Keratinocyte (primary cell): Measurements from ENCODE around the gene GOLGA8O. TPM values are rescaled to one million over a fixed set of nuclear protein-coding genes. Genes with fewer than 3 reads are reported as not detected.
"Not testable (repeated sequence)": the region's sequence is repeated elsewhere in the genome, so short reads cannot be mapped to it uniquely, and the experiment has no call there.

Source experiments
- DNase-seq: peaks from one replicate; pipeline ENCODE4 v3.0.0-alpha.2; 2011; ENCODE audit warnings: low read depth, missing footprints, low spot score
- FAIRE-seq: peaks from 2 replicates; lab custom pipeline; 2011; peaks lifted over from hg19 to GRCh38; lab: Jason Lieb, UNC
- H2AFZ ChIP-seq: 2 replicates; pipeline ENCODE4 v1.6.0; 2012; ENCODE audit warnings: low read length, control low read depth, inconsistent platforms; ENCODE audit not compliant: control insufficient read depth
- H3K27ac ChIP-seq: 2 replicates; pipeline ENCODE4 v1.5.1; 2011; ENCODE audit warnings: low read length; ENCODE audit not compliant: control insufficient read depth, insufficient read depth
- H3K27me3 ChIP-seq: 3 replicates; pipeline ENCODE4 v1.6.0; 2011; ENCODE audit warnings: low read length; ENCODE audit not compliant: control insufficient read depth, insufficient read depth; ENCODE audit errors: extremely low read depth
- H3K36me3 ChIP-seq, 2 experiments: 2 replicates in 1 of 2; 3 replicates in 1 of 2; pipeline ENCODE4 v1.5.1; 2011; ENCODE audit warnings: low read length in 2 of 2, mild to moderate bottlenecking in 1 of 2; ENCODE audit not compliant: control insufficient read depth in 2 of 2, insufficient read depth in 2 of 2; ENCODE audit errors: extremely low read depth in 1 of 2
- H3K4me1 ChIP-seq: 3 replicates; pipeline ENCODE4 v1.5.1; 2011; ENCODE audit warnings: low read length; ENCODE audit not compliant: control insufficient read depth, insufficient read depth; ENCODE audit errors: extremely low read depth
- H3K4me2 ChIP-seq: 3 replicates; pipeline ENCODE4 v1.6.0; 2011; ENCODE audit warnings: low read depth, low read length; ENCODE audit not compliant: control insufficient read depth, insufficient read depth; ENCODE audit errors: extremely low read depth
- H3K4me3 ChIP-seq, 3 experiments: fragments of 200-600 bp in 1 of 3; sonication (generic) in 1 of 3; 2 replicates in 2 of 3; 3 replicates in 1 of 3; pipeline ENCODE4 v1.5.1; 2011 to 2016; ENCODE audit warnings: low read length in 3 of 3, mild to moderate bottlenecking in 3 of 3, control low read depth in 2 of 3, inconsistent platforms in 1 of 3, low read depth in 1 of 3, mixed read lengths in 1 of 3, mixed run types in 1 of 3, moderate library complexity in 1 of 3; ENCODE audit not compliant: control insufficient read depth in 2 of 3, insufficient read depth in 2 of 3; ENCODE audit errors: extremely low read depth in 1 of 3
- H3K79me2 ChIP-seq: 2 replicates; pipeline ENCODE4 v1.6.0; 2012; ENCODE audit warnings: low read length; ENCODE audit not compliant: control insufficient read depth, insufficient read depth
- H3K9ac ChIP-seq: 3 replicates; pipeline ENCODE4 v1.6.0; 2011; ENCODE audit warnings: low read length; ENCODE audit not compliant: control insufficient read depth, insufficient read depth; ENCODE audit errors: extremely low read depth
- H3K9me1 ChIP-seq: 3 replicates; pipeline ENCODE4 v1.6.0; 2011; ENCODE audit warnings: low read length; ENCODE audit not compliant: control insufficient read depth, insufficient read depth; ENCODE audit errors: extremely low read depth
- H3K9me3 ChIP-seq: 2 replicates; pipeline ENCODE4 v1.5.1; 2012; ENCODE audit warnings: low read depth, low read length; ENCODE audit not compliant: control insufficient read depth
- H4K20me1 ChIP-seq: 3 replicates; pipeline ENCODE4 v1.6.0; 2011; ENCODE audit warnings: low read length; ENCODE audit not compliant: control insufficient read depth, insufficient read depth; ENCODE audit errors: extremely low read depth
- dilution Hi-C: fragments of 300-500 bp; cut with MboI; formaldehyde crosslinking; loops from one replicate; pipeline ENCODE4 v1.7.0; 2020; ENCODE audit warnings: low sequenced_read_pairs; ENCODE audit not compliant: extremely low pct_ligation_motif_present
- polyA plus RNA-seq, 5 experiments: library from polyadenylated mRNA; depleted of rRNA in 3 of 5; stranded (reverse) in 3 of 5; stranded (forward) in 1 of 5; unstranded in 1 of 5; fragments of >200 nt; gene quantifications; 1 replicate in 1 of 5; 2 replicates in 3 of 5; 3 replicates in 1 of 5; pipeline versions ENCODE4 v1.2.1 to v1.2.3, GENCODE V29; 2011 to 2012; ENCODE audit warnings: missing spikeins in 2 of 5, low read depth in 1 of 5, low replicate concordance in 1 of 5

GOLGA8O gene
- polyA plus RNA-seq, 1 donor (not counting 4 experiments of a cell fraction or from before 2014, with no cell fraction given): 0.14 TPM

- H3K27me3 ChIP-seq, H3K79me2 ChIP-seq, H3K36me3 ChIP-seq, H3K9me1 ChIP-seq, DNase-seq, H3K27ac ChIP-seq, H2AFZ ChIP-seq, dilution Hi-C loops, H3K9ac ChIP-seq, H3K9me3 ChIP-seq, H3K4me1 ChIP-seq, H3K4me2 ChIP-seq, H3K4me3 ChIP-seq, FAIRE-seq, H4K20me1 ChIP-seq: not testable (repeated sequence)
Observed at GRCh38 chr15:32486474-32486873, 31.0 kb upstream of the GOLGA8O start.

GRCh38 chr15:32483377-32483776 lies 27.9 kb upstream of the GOLGA8O start:
- dilution Hi-C loops, H3K4me3 ChIP-seq, H3K9me1 ChIP-seq, H3K9ac ChIP-seq, H3K36me3 ChIP-seq, H3K79me2 ChIP-seq, H3K9me3 ChIP-seq, H3K27me3 ChIP-seq, H2AFZ ChIP-seq, H3K4me2 ChIP-seq, H3K4me1 ChIP-seq, H4K20me1 ChIP-seq, FAIRE-seq, H3K27ac ChIP-seq, DNase-seq: not testable (repeated sequence)

GRCh38 chr15:32481683-32482082 lies 26.2 kb upstream of the GOLGA8O start:
- H3K4me3 ChIP-seq, H3K4me1 ChIP-seq, H2AFZ ChIP-seq, H3K79me2 ChIP-seq, H3K36me3 ChIP-seq, H4K20me1 ChIP-seq, H3K9me1 ChIP-seq, H3K4me2 ChIP-seq, H3K27ac ChIP-seq, DNase-seq, FAIRE-seq, dilution Hi-C loops, H3K9ac ChIP-seq, H3K27me3 ChIP-seq, H3K9me3 ChIP-seq: not testable (repeated sequence)

- dilution Hi-C loops, H3K9me3 ChIP-seq, H2AFZ ChIP-seq: not testable (repeated sequence)
Observed at GRCh38 chr15:32468076-32468475, 12.6 kb upstream of the GOLGA8O start.

GRCh38 chr15:32440445-32440977 lies 14.9 kb downstream of the GOLGA8O start:
- H3K36me3 ChIP-seq, H2AFZ ChIP-seq, H3K9ac ChIP-seq, dilution Hi-C loops, H3K4me2 ChIP-seq, H3K9me3 ChIP-seq, H3K27me3 ChIP-seq, H4K20me1 ChIP-seq, H3K4me3 ChIP-seq, H3K9me1 ChIP-seq, DNase-seq, H3K4me1 ChIP-seq, H3K27ac ChIP-seq, FAIRE-seq, H3K79me2 ChIP-seq: not testable (repeated sequence)

More at GRCh38 chr15:32468076-32468475, 12.6 kb upstream of the GOLGA8O start:
- H3K27me3 ChIP-seq, H4K20me1 ChIP-seq, H3K9me1 ChIP-seq, FAIRE-seq, DNase-seq, H3K27ac ChIP-seq, H3K4me2 ChIP-seq, H3K9ac ChIP-seq, H3K4me3 ChIP-seq, H3K36me3 ChIP-seq, H3K4me1 ChIP-seq, H3K79me2 ChIP-seq: not testable (repeated sequence)
